GM21717 (cell line): ENCODE measurements around the gene ARSA.
"Not testable (repeated sequence)": the region's sequence is repeated elsewhere in the genome, so short reads cannot be mapped to it uniquely, and the experiment has no call there.

Experiments
- ATAC-seq: cut with Tn5 transposase; IDR thresholded peaks from one replicate; pipeline ENCODE4 v1.9.1; 2021; ENCODE audit warnings: mild to moderate bottlenecking, moderate library complexity; ENCODE audit not compliant: unreplicated experiment

Gene ARSA

DNA sequence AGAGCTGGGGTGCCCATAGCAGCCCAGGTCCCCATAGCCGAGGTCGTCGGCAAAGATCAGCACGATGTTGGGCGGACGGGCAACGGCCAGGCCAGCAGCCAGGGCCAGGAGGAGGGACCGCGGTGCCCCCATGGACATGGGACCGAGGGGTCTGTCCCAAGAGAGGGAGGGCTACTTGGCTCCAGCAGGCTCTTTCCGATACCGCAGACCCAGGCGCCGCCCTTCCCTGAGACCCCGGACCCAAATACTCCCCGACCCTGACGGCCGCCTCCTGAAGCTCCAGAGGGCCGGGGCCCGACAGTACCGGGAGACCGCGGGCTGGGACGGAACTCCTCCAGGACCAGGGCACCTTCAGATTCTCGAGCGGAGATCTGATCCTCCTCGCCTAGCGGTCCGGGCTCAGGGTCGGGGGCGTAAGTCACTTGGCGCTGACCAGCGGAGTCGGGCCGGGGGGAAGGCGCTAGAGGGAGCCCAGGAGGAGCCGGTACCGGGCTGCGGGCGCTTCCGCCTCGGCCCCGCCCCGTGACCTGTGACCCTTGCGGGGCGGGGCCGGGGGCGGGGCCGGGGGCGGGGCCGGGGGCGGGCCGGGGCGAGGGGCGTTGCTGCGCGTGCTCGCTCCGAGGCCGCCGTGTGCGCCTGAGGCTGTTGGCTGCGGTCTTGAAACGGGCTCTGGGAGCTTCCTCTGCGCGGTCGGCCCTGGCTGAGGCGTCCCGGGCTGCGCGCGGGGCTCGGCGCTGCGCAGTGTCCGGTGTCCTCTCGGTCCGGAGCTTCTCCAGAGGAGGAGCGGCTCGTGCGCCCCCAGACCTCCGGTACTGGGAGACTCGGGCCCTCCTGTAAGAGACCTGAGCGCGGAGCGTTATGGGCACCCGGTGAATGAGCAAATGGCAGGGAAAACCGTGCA lies at the start of gene ARSA:
Gene ARSA, minus strand, starts transcription at position 511 of the 901 bp plus-strand sequence. Its CDS starts 373 bp downstream, at position 138.
- peak; percentile 51 for ATAC-seq

DNA sequence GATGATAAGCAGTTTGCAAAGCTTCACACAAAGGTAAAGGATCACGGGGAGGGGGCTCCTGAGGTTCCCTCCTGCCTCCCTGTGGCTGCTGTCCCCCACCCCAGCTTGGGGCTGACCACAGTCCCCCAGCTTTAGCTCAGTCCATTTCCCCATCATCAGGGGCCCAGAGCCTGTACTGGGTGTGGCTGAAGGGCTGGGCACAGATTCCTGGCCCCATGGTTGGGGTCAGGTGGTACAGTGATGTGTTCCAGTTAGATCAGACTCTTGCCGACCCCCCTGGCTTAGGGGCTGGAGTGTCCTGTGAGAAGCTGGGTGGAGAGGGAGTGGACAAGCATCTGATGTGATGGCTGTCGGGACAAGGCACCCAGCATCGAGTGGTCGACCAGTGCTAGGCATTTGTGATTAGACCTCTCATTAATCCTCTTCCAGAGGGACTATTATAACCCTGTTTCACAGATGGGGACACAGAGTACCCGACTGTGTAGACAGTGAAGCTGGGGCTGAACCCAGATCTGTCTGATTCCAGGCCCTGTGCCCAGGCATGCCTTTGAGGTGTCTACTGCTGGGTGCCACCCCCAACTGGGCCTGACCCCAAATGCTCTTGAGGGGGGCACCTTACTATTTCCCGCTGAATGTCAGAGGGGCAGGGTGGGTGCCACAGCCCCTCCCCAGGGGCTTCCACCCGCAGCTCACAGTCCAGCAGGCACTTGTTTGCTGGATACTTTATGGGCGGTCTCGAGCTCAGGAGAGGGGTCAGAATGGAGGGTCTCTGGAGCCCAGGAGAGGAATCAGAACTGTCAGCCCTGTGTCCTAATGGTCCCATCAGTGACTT lies 48.9 kb upstream of the ARSA start:
- no peak for ATAC-seq

DNA sequence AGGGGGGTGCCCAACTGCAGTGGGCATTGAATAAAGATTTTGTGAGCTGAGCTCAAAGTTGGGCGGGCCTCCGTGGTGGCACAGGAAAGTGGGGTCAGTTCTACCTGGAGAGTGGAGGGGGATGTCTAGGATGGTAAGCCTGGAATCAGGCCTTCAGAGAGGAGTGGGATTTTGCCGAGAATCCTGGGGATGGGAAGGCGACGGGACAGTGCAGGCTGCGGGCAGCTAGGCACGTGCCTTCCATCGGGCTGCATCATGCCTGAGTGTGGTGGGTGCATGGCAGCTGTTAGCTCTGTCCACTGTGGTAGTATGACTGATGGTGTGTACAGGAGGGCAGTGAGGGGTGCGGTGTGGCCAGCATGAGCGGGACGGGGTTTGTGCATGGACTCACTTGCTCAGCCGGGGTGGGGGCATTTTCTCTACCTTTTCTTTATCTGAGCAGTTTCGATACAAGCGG lies 48.3 kb upstream of the ARSA start:
- no peak for ATAC-seq

DNA sequence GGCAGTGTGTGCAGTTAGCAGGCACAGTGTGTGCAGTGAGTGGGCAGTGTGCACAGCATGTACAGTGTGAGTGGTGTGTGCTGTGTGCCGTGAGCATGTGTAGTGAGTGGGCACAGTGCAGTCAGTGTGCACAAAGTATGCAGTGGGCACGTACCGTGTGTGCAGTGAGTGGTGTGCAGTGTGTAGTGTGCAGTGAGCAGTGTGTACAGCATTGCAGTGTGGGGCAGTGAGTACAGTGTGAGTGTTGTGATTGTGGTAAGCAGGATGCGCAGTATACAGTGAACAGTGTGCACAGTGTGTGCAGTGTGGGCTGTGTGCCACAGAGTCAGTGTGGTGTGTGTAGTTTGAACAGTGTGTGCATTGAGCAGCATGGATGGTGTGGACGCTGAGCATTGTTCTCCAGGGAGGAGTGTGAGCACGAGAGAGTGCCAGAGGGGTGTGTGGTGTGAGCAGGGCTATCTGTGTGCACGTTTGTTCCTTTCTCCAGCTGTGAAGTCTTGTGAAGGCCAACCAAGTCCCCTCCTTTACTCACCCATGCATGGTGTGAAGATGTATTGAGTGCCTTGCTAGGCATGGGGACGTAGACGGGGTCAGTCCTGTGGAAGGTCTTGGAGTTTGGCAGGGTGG lies 47.7 kb upstream of the ARSA start:
- ATAC-seq, result no peak

DNA sequence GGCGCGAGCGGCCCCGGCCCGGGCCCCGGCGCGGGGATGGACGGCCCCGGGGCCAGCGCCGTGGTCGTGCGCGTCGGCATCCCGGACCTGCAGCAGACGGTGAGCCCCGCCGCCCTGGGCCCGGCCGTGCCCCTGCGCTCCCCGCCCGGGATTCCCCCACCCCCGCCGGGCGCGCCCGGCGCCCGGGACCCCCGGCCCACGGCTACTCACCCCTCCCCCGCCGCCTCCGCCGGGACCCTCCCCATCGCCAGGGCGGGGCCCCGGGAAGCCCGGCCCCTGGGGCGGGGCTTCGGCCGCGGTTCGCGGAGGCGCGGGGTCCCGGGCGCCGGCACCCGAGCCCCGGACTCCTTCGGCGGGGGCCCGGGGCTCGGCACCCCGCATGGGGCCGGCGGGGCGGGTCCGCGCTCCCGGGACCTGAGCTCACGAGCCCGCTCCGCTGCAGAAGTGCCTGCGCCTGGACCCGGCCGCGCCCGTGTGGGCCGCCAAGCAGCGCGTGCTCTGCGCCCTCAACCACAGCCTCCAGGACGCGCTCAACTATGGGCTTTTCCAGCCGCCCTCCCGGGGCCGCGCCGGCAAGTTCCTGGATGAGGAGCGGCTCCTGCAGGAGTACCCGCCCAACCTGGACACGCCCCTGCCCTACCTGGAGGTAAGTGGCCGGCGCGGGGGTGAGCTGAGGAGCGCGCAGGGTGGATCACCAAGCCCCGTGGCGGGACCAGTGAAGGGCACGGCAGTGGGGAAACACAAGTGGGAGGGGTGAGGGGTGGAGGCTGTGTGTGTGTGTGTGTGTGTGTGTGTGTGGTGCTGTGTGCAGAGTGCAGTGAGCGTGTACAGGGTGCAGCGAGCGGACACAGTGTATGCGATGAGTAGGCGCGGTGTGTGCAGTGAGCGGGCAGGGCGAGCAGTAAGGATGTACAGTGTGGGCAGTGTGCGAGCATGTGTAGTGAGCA lies 46.9 kb upstream of the ARSA start:
- no peak for ATAC-seq

DNA sequence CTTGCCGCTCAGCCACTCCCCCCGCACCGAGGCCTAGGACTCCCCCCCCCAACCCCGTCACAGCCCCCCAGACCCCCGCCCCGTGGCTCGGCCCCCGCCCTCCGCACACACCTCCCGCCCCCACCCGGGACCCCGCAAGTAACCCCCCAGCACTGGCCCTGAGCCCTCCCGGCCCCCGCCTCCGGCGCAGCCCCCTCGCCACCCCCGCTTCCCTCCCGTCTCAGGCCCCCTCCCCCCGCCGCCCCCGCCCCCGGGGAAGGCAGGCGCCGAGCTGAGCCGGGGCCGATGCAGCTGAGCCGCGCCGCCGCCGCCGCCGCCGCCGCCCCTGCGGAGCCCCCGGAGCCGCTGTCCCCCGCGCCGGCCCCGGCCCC lies 46.2 kb upstream of the ARSA start:
- no peak for ATAC-seq

DNA sequence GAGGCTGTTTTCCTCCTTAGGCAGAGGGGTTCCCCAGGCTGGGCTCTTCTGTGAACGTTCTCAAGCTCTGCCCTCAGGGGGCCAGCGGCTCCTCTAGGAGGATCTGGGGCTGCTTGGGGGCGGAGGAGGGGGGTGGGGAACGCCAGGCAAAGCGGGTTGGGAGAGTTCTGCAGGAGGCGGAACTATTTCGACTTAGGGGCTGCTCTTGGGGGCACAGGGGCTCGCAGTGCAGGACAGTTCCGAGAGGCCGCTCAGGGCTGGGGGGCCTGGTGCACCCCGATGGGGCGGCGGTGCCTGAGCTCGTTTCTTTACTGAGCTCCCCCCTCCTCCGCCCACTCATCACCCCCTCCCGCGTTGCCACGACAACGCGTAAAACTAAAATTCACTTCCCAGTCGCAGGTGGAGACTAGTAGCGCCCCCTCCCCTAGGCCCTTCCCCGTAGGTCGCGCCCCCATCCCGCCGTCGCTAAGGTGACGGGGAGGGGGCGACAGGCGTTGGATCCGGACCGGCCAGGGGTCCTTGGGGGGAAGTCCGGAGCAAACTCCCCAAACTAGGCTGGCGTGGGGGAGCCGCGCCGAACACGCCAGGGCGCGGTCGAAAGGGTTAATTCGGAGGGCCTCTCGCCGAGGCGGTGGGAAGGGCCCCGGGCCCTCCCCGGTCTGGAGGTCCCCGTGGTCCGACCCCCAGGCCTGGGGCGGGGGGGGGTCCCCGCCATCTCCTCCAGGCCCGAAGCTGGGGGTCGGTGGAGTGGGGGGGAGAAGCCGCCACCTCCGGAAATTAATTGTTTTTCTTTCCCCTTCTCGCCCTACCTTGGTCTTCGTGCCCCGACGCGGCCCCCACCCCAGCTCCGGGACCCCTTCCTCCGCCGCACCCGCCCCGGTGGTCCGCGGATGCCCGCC lies 45.5 kb upstream of the ARSA start:
- ATAC-seq, result no peak

DNA sequence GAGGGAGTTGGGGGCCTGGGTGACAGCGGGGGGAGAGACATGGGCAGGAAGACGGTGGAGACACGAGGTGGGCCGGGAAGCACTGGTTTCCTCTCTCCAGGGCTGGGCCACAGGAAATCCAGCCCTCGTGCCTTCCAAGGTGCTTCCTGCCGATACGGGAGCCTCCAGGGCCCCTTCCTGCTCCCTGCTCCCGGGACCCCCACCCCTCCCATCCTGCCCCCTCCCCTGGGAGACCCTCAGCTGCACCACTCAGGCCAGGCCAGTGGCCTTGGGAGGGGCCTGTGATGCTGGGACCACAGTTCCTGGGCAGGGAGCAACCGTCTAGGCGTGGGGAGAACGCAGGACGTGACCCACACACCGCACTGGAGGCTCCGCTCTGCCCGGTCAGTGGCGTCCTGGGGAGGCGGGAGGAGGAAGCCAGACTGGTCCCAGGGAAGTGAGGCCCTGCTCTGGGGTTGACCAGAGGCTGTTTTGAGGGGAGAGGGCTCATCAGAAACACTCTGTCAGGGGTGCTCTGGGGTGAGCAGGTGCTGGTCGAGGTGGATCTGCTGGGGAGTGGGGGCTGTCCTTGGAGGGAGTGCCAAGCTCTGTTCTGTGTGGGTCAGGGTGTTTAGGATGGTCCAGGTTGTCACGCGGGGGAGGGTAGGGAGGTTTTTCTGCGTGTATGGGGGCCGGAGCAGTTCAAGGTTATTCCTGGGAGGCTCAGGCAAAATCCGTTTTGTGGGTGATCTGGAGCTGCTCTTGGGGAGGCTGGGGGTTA lies 44.7 kb upstream of the ARSA start, which contains the start of gene SHANK3:
Gene SHANK3, plus strand, starts transcription at position 353 of the 760 bp plus-strand sequence.
- no peak for ATAC-seq

DNA sequence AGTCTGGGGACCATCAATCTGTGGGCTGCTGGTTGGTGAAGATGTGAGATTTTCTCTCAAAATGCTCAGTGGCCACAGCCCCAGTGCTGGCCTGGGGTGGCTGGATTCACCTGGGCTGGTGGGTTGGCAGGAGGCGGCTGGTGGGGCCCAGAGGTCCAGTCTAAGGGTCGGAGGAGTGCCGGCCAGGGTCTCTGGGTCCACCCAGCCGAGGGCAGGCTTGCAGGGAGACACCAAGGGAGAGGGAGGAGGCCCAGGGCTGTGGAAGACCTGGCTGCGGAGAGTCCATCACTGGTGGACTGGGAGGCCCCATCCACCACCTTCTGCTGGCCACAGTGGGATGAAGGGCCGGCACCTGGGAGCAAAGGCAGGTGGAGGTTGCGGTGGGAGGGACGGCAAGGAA lies 44.1 kb upstream of the ARSA start:
- ATAC-seq, result no peak

DNA sequence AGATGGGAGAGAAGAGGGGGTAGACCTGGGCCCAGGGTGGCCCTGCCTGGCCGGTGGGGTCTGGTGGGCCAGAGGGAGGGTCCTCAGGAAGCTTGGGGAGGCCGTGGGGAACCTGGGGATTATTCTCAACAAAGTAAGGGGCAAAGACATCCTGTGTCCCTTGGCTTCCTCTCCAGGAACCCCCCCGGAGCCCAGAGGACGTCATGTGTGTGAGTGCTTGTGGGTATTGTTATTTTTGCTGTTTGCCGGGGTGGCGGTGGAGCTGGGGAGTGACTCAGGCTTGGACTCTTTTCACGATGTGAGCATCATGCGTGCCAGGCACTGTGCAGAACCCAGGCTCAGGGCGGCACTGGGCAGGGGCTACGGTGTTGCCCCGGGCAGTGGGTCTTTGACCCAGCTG lies 43.7 kb upstream of the ARSA start:
- no peak for ATAC-seq

DNA sequence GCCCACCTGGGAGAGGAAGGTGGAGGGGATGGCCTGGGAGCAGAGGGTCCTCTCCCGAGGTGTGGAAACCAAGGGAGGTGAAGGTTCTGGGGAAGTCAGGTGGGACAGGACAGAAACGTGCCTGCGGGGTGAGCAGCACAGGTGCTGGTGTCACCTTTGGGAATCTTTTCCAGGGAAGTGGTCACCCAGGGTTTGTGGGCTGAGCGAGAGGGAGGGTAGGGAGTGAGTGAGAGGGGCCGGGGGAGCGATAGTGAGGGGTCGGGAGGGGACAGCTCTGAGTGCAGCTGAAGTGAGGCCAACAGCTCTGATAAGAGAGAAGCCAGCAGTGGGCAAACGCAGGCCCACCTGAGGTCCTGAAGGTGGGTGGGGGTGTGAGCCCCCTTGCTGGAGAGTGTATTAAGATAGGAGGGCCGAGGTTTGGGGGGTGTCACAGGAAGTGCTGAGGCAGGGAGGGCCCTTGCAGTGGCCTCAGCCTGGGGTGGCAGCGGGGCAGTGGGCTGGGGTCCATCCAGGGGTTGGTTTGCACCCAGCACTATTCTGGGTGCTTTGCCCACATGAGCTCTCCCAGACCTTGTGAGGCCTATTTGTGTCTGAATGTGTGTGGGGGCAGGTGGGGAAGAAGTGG lies 43.1 kb upstream of the ARSA start:
- ATAC-seq, result no peak

DNA sequence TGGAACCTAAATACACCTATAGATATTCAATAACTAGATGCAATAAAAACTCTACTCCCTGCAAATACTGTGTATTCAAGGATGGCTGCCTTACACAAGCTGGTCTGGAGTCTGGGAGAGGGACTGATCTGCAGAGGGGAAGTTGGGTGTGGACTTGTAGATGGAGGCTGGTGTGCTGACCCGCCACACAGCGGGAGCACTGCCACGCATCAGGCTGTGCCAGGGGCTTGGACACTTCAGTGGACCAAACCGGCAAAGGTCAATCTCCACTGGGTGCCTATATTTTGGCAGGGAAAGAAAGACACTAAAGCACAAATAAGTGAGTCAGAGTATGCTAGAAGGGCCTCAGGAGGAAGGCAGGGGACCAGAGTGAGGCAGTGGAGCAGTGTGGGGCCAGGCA lies 42.6 kb upstream of the ARSA start:
- ATAC-seq, result no peak

DNA sequence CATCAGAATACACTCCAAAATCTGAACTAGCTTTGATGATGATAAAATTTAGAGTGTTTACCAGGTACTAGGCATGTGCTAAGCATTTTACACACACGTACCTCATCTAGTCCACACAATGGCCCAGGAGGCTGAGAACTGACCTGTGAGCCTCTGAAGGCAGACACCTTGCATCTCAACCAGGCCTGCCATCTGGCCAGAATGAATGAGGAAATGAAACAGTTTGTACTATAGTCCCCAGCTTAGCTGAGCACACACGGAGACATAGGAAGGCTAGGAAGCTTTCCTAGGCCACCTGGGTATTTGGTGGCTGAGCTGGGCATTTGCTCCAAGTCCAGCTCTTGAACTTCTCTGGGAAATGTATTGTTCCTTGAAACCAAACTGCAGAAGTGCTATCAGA lies 37.8 kb upstream of the ARSA start:
- ATAC-seq, result no peak

DNA sequence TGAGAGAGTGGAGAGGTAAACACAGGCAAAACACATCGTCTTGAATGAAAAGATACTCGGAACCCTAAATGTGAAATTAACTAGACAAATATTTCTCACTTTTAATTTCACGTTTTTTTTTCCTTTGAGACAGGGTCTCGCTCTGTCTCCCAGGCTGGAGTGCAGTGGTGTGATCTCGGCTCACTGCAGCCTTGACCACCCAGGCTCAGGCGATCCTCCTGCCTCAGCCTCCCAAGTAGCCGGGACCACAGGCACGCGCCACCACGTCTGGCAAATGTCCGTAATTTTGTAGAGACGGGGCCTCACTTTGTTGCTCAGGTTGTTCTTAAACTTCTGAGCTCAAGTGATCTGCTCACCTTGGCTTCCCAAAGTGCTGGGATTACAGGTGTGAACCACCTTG lies 37.3 kb upstream of the ARSA start:
- ATAC-seq, result no peak

DNA sequence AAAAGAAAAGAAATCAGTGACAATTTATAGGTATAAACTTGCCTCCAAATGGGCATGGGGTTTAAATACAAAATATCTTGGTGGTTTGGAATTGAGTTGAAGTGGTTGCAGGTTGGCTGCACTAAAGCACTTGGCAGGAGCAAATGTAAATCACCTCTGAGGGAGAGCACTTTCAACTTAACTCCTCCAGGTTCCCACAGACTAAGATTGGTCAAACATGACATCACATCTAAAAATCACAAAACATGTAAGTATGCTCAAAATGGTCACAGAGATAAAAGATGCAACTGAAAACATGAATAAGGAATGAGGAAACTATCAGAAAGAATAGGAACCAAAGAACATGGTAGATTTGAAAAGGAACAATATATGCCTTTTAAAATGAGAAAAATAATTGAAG lies 32.4 kb upstream of the ARSA start:
- ATAC-seq, result no peak

DNA sequence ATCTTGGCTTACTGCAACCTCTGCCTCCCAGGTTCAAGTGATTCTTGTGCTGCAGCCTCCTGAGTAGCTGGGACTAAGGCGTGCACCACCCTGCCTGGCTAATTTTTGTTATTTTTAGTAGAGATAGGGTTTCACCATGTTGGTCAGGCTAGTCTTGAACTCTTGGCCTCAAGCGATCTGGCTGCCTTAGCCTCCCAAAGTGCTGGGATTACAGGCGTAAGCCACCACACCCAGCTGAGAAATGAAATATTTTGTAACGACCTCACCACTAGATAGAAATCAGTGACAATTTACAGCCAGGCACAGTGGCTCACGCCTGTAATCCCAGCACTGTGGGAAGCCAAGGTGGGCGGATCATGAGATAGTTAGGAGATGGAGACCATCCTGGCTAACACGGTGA lies 31.8 kb upstream of the ARSA start:
- ATAC-seq, result not testable (repeated sequence)

DNA sequence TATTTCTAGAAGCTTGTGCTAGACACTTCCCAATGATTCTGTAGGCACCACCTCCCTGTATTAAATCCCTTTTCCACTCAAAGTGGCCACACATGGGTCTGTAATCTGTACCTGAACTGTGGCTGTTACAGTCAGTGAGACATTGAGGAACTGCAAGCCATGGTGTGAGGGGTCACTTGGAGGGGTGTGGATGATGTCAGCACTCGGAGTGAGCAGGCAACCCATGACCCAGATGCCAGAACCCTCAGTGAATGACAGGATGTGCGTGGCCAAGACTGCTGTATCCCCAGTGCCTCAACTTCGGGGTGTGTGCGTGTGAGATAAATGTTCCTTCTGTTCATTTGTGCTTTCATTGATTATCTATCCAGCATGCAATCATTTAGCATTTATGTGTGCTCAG lies 30.0 kb upstream of the ARSA start:
- ATAC-seq, result no peak
